ENCODE measurements around the gene UNC5B. TPM values are rescaled to one million over a fixed set of nuclear protein-coding genes. Genes with fewer than 3 reads are reported as not detected.
A peak's percentile ranks its signal among the peaks of the same experiment; 100 is the strongest.

UNC5B gene
- total RNA-seq, 1 experiment from 2014 or later = 9.9 TPM

- POLR2A ChIA-PET (ENCODE audit: low non-redundant PET) = no interaction called here
- H3K4me3 ChIP-seq (ENCODE audit: low read depth, low read length, poor library complexity, severe bottlenecking) = no peak overlapping the region
Measured at GRCh38 chr10:71280216-71280615, 67.8 kb downstream of the UNC5B start.

GRCh38 chr10:71280825-71281224, 68.5 kb downstream of the UNC5B start:
- CTCF ChIA-PET = interaction anchor here (1.2 kb wide), 1 partner anchor 356 kb away, joined by 3 read pairs; no protein-coding TSS in a partner anchor
- no TSS peak for BruUV-seq (replicated peaks)

More at GRCh38 chr10:71280216-71280615, 67.8 kb downstream of the UNC5B start:
- DNase-seq (ENCODE audit: low spot score) = peak; percentile 59
- intact Hi-C loops (cut with micrococcal nuclease; ENCODE audit: unreplicated experiment) = loop anchor here (10.0 kb wide), 1 partner anchor 725 kb away; no protein-coding TSS in a partner anchor
- Histone ChIP-seq H3K36me3 (ENCODE audit: insufficient read depth, low read length, poor library complexity, severe bottlenecking) (no peaks in the 10 kb centered on the region), H3K27me3 (replicated peaks; ENCODE audit: insufficient read depth, low read depth, low read length, poor library complexity) (no peaks in the 10 kb centered on the region), H3K4me1 (ENCODE audit: insufficient read depth, low read length, poor library complexity, severe bottlenecking) (peaks cover 29% of the 10 kb centered on the region), H3K9me3 (ENCODE audit: low read depth, low read length, poor library complexity, severe bottlenecking) (no peaks in the 10 kb centered on the region), H3K27ac (ENCODE audit: low read depth, low read length, poor library complexity, severe bottlenecking) (peak overlapping the region; percentile 63)
- BruUV-seq (replicated peaks) = no TSS peak
- CTCF ChIA-PET = interaction anchor here (1.2 to 1.3 kb wide), 2 partner anchors 10 to 355 kb away, joined by 3 to 8 read pairs; no protein-coding TSS in a partner anchor
- TF ChIP-seq EZH2 (IDR thresholded peaks at IDR 0.05; ENCODE audit: borderline replicate concordance, low read depth, low read length, poor library complexity, severe bottlenecking) = no peak
- TF ChIP-seq CTCF (conservative IDR thresholded peaks at IDR 0.05; ENCODE audit: low read depth, low read length) = no peak

GRCh38 chr10:71281646-71282322, 69.4 kb downstream of the UNC5B start:
- Histone ChIP-seq H3K27me3 (replicated peaks; ENCODE audit: insufficient read depth, low read depth, low read length, poor library complexity) (no peaks in the 10 kb centered on the region), H3K4me3 (ENCODE audit: low read depth, low read length, poor library complexity, severe bottlenecking) (no peak overlapping the region), H3K27ac (ENCODE audit: low read depth, low read length, poor library complexity, severe bottlenecking) (no peak overlapping the region), H3K9me3 (ENCODE audit: low read depth, low read length, poor library complexity, severe bottlenecking) (no peaks in the 10 kb centered on the region), H3K36me3 (ENCODE audit: insufficient read depth, low read length, poor library complexity, severe bottlenecking) (peaks cover 4% of the 10 kb centered on the region), H3K4me1 (ENCODE audit: insufficient read depth, low read length, poor library complexity, severe bottlenecking) (peaks cover 29% of the 10 kb centered on the region)
- no peak for DNase-seq (ENCODE audit: low spot score)
- TF ChIP-seq CTCF (conservative IDR thresholded peaks at IDR 0.05; ENCODE audit: low read depth, low read length) = no peak
- TF ChIP-seq EZH2 (IDR thresholded peaks at IDR 0.05; ENCODE audit: borderline replicate concordance, low read depth, low read length, poor library complexity, severe bottlenecking) = no peak
- no TSS peak for BruUV-seq (replicated peaks)
- POLR2A ChIA-PET (ENCODE audit: low non-redundant PET) = no interaction called here
- CTCF ChIA-PET = no interaction called here
- intact Hi-C loops (cut with micrococcal nuclease; ENCODE audit: unreplicated experiment) = loop anchor here (10.0 kb wide), 1 partner anchor 727 kb away; no protein-coding TSS in a partner anchor

More at GRCh38 chr10:71280825-71281224, 68.5 kb downstream of the UNC5B start:
- Histone ChIP-seq H3K4me1 (ENCODE audit: insufficient read depth, low read length, poor library complexity, severe bottlenecking) (peaks cover 29% of the 10 kb centered on the region), H3K36me3 (ENCODE audit: insufficient read depth, low read length, poor library complexity, severe bottlenecking) (no peaks in the 10 kb centered on the region), H3K27me3 (replicated peaks; ENCODE audit: insufficient read depth, low read depth, low read length, poor library complexity) (no peaks in the 10 kb centered on the region), H3K4me3 (ENCODE audit: low read depth, low read length, poor library complexity, severe bottlenecking) (no peak overlapping the region), H3K27ac (ENCODE audit: low read depth, low read length, poor library complexity, severe bottlenecking) (peak overlapping the region; percentile 63), H3K9me3 (ENCODE audit: low read depth, low read length, poor library complexity, severe bottlenecking) (no peaks in the 10 kb centered on the region)
- intact Hi-C loops (cut with micrococcal nuclease; ENCODE audit: unreplicated experiment) = loop anchor here (10.0 kb wide), 1 partner anchor 726 kb away; no protein-coding TSS in a partner anchor
- TF ChIP-seq EZH2 (IDR thresholded peaks at IDR 0.05; ENCODE audit: borderline replicate concordance, low read depth, low read length, poor library complexity, severe bottlenecking) = no peak
- TF ChIP-seq CTCF (conservative IDR thresholded peaks at IDR 0.05; ENCODE audit: low read depth, low read length) = no peak
- POLR2A ChIA-PET (ENCODE audit: low non-redundant PET) = no interaction called here
- DNase-seq (ENCODE audit: low spot score) = no peak

Data from A673 (cell line).